HG03571 (cell line): ENCODE data around the gene SLPI.

Experiments
- ATAC-seq: cut with Tn5 transposase; IDR thresholded peaks from one replicate; pipeline ENCODE4 v1.9.1; 2021; ENCODE audit not compliant: unreplicated experiment

Gene SLPI

GRCh38 chr20:45275338-45275737 is 21.0 kb upstream of the SLPI start:
- ATAC-seq = no peak

- ATAC-seq = no peak
Measured at GRCh38 chr20:45269754-45270270, 15.4 kb upstream of the SLPI start.

- no peak for ATAC-seq
Measured at GRCh38 chr20:45269056-45269455, 14.7 kb upstream of the SLPI start.

GRCh38 chr20:45268531-45268930 is 14.2 kb upstream of the SLPI start:
- ATAC-seq = no peak

- ATAC-seq = no peak
Measured at GRCh38 chr20:45266977-45267376, 12.6 kb upstream of the SLPI start.

- ATAC-seq = no peak
Measured at GRCh38 chr20:45263556-45264266, 9.3 kb upstream of the SLPI start.

- ATAC-seq = no peak
Measured at GRCh38 chr20:45258664-45259063, 4.3 kb upstream of the SLPI start.

GRCh38 chr20:45258259-45258658 is 3.9 kb upstream of the SLPI start:
- ATAC-seq = no peak

- ATAC-seq = no peak
Measured at GRCh38 chr20:45257711-45258110, 3.3 kb upstream of the SLPI start.

GRCh38 chr20:45257161-45257560 is 2.8 kb upstream of the SLPI start:
- no peak for ATAC-seq

- ATAC-seq = no peak
Measured at GRCh38 chr20:45253261-45253660, 1.1 kb downstream of the SLPI start.

- no peak for ATAC-seq
Measured at GRCh38 chr20:45251884-45252560, 2.3 kb downstream of the SLPI start.

- no peak for ATAC-seq
Measured at GRCh38 chr20:45248609-45249008, 5.8 kb downstream of the SLPI start.

GRCh38 chr20:45247865-45248264 is 6.5 kb downstream of the SLPI start:
- ATAC-seq = no peak

GRCh38 chr20:45246109-45246508 is 8.3 kb downstream of the SLPI start:
- no peak for ATAC-seq

- no peak for ATAC-seq
Measured at GRCh38 chr20:45238139-45238538, 16.2 kb downstream of the SLPI start.

- ATAC-seq = no peak
Measured at GRCh38 chr20:45235995-45236394, 18.4 kb downstream of the SLPI start.

- ATAC-seq = no peak
Measured at GRCh38 chr20:45230631-45231030, 23.7 kb downstream of the SLPI start.

GRCh38 chr20:45229264-45230056 is 24.9 kb downstream of the SLPI start:
- ATAC-seq = no peak

- no peak for ATAC-seq
Measured at GRCh38 chr20:45226287-45226686, 28.1 kb downstream of the SLPI start.

- no peak for ATAC-seq
Measured at GRCh38 chr20:45223136-45223535, 31.2 kb downstream of the SLPI start.

- no peak for ATAC-seq
Measured at GRCh38 chr20:45221076-45221475, 33.3 kb downstream of the SLPI start, which contains the start of gene SEMG2. Gene SEMG2 (plus strand): TSS chr20:45221373. CDS start chr20:45221390, 17 bp downstream.
